CD4-positive, alpha-beta T cell treated with Interleukin-6 at 100 ng/mL for 8 hours (primary cell): ENCODE data around the gene PHPT1.
"Not testable (repeated sequence)": the region's sequence is repeated elsewhere in the genome, so short reads cannot be mapped to it uniquely, and the experiment has no call there.

ENCODE experiments used
- DNase-seq: peaks from one replicate; pipeline ENCODE4 v3.0.0-alpha.2; 2020; ENCODE audit warnings: mixed read lengths, low spot score

PHPT1 gene

DNA sequence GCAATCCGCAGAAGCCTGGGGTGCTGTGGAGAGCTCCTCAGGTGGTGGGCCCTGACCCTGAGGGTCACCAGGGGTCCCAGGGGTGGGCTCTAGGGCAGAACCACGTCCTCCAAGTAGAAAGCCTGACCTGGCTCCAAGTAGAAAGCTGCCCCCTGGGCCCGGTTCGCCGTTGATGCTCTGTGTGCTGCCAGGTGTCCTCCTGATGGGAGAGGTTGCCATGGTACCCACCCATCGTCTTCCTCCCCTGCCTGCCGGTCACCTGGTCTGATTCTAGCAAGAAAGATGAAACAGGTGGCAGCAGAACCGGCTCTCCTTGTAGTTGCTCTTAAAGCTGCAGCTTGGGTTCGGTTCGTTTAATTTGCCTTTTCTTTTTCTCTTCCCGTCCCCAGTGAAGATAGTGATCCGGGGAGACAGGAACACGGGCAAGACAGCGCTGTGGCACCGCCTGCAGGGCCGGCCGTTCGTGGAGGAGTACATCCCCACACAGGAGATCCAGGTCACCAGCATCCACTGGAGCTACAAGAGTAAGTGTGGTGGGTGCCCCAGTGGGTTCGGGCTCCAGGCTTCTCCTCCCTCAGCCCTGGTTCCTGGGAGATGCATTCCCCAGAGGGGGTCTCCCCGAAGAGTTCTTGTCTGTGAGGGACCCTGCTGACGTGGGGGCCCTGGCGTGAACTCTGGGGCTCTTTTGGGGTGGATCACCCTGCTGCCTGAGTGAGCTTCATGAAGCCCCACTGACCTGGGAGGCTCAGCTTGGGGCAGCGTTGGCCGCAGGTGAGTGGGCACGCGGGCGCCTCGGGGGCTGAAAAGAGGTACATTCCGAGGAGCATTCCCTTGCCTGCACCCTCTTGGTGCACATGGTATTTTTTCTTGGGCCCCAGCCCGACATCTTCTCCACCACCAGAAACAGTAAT lies 25.8 kb upstream of the PHPT1 start:
- DNase-seq, result no peak

DNA sequence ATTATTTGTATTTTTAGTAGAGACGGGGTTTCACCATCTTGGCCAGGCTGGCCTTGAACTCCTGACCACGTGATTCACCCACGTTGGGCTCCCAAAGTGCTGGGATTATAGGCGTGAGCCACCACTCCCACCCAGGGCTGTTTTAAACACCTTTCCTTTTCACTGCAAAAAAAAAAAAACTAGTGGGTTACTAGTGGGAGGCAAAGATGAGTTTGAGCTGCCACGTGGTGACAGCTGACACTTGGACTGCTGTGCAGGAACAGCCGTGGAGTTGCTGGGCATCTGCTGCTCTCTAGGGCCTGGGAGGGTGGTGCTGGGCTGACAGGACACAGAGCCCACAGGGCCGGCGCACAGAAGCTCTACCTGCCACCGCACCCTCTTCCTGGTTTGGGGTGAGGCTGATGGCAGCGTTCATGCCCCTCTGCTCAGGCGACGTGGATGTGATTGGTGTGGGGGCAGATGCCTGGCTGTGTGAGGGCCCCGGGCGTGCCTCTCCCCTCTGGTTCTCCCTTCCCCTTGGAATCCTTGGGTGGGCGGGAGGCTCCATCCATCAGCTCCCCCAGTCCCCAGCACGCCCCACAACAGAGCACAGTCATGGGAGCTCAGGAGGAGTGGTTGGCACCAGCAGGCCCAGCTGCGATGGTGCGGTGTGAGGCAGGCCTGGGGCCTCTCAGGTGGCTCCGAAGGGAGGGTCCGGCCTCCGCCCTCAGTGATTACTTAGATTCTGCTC lies 24.5 kb upstream of the PHPT1 start:
- no peak for DNase-seq

DNA sequence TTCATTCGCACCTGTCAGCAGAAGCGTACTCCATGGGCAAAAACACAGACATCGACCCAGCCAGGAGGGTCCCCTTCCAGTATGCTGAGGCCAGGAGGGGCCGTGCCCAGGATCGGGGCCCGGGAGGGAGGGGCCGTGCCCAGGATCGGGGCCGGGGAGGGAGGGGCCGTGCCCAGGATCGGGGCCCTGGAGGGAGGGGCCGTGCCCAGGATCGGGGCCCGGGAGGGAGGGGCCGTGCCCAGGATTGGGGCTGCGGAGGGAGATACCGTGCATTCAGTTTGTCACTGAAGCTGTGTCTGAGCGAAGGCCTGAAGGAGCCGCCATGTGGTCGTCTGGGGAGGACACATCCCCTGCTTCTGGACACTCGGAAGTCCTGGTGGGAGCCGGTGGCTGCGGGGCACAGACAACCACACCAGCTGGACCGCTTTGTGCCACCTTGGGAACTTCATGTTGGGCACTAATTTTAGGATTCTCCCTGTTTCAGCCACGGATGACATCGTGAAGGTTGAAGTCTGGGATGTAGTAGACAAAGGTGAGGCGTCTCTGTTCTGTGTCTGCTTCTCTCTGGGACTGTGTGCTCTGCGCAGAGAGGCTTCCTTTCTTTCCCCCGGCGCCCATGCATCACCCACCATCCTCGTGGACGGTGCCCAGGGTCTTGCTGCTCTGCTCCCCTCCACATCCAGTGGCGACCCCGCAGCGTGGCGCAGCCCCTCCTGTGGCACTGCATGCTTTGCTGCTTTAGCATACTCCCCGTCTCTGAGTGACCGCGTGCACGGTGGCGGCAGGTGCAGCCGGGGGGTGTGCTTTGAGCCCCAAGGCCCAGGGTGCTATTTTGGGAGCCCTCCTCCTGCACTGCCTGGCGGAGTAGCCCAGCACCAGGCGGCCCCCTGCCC lies 23.7 kb upstream of the PHPT1 start:
- no peak for DNase-seq

DNA sequence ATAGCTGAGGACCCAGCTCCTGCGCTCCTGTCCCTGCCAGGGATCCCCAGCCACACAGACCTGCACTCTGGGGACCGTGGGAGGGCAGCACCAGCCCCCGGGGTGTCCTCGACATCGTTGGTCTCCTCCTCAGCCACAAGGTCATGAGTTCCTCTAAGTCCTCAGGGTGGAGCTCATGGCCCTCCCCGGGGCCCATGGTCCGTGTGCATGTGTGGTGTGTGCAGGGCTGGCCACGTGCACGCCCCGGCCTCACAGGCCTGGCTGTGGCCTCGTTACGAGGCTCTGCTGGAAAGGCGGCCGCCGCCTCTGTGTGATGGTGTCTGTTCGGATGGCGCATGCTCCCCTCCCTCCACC lies 23.0 kb upstream of the PHPT1 start:
- no peak for DNase-seq

DNA sequence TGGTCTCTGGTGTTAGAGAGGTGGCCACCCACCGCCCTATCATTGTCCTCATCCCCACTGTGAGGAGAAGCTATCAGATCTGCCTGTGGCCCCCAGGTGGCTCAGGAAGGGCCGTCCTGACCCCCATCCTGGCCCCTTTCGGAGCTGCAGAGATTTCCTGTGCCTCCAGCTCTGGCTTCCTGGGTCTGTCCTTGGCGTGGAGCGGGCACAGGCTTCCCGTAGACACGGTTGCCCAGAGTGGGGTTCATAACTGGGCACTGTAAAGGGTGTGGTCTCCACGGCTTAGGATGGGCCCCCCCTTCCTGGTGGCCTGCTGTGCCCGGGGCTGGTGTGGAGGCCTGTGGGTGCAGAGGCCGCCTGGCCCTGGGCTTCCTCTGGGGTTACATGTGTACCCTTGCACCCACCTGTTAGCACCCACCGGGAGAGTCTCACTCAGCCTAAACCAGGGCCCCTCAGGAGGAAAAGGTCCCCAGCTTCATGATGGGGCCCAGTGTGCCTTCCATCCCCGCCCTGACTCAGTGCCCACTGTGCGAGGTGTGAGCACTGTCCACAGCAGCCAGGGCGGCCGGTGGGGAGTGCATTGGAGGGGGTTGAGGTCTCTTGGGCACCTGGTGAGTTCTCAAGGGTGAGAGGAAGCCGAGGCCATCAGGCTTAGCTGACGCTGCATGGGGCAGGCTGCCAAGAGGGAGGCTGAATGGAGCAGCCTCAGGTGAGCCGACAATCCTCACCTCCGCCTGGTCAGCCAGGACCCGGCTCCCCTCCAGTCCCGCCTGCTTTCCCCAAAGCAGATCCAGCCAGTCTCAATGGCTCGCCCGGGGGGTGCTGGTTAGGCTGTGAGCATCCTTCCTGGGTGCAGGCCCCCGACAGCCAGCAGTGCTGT lies 22.3 kb upstream of the PHPT1 start:
- no peak for DNase-seq

DNA sequence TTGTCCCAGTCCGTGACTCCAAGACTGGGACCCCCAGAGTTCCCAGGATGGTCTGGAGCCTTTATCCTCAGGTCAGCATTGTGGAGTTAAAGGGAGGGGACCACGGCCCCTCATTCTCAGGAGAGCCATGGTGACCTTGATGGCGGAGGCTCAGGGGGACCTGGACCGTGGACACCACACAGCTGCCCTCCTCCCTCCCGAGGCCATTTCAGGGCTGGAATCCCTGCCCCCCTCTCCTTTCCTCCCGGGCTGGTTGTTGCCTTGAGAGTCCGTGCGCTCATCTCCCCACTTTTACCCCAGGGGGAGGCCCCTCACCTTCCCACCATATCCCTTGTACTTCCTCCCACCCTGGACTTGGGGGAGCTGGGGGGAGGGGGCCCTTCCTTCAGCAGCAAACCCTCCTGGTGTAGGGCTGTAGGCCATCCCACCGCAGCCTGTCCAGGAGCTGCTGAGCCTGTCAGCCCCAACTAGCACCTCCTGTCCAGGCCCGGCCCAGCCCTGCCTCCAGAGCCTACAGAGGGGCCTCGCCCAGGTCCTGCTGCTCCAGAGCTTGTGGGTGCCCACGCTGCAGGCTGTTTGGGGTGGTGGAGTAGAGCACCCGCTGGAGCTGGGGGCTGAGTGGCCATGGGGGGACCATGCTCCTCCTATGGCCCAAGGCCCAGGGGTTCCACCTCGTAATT lies 21.3 kb upstream of the PHPT1 start:
- DNase-seq, result no peak

DNA sequence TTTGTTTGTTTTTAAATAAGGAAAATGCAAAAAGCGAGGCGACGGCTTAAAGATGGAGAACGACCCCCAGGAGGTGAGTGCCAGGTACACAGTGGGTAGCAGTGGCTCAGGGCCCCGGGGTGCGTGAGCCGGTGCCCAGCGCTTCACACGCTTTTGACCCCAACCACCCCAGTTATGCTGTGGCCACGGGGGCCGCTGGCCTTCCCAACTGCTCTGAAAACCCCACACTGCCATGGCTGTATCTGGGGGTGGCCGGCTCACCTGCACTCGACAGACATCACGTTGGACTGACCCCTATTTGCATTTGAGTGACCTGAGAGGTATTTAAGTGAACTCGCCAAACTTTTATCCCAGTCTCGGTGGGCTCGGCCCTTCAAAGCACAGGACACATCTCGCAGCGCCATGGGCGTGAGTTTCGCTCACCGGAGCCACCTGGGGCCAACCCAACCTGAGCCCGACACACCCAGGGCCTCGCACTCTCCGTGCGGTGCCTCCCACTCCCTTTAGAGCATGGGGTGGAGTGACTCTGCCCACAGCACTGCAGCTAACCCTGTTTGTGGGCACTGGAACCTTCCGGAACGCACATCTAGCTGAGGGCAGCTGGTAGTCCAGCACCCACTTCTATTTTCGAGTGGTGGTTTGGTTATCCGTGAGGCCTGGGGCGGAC lies 20.6 kb upstream of the PHPT1 start:
- no peak for DNase-seq

DNA sequence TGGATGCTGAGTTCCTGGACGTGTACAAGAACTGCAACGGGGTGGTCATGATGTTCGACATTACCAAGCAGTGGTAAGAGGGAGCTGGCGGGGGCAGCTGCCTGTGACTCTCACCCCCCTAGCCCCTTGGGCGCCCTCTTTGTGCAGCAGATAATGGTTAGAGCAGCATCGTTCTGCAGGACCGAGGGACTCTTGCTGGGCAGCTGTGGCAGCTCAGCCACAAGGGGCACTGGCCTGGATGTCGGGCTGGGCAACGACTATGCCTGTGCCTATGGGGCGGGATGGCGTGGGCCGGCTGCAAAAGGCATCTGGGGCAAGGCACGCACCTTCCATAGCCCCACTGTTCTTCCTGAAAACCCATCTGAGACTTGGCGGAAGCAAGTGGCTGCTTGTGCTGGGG lies 19.8 kb upstream of the PHPT1 start:
- DNase-seq, result no peak

DNA sequence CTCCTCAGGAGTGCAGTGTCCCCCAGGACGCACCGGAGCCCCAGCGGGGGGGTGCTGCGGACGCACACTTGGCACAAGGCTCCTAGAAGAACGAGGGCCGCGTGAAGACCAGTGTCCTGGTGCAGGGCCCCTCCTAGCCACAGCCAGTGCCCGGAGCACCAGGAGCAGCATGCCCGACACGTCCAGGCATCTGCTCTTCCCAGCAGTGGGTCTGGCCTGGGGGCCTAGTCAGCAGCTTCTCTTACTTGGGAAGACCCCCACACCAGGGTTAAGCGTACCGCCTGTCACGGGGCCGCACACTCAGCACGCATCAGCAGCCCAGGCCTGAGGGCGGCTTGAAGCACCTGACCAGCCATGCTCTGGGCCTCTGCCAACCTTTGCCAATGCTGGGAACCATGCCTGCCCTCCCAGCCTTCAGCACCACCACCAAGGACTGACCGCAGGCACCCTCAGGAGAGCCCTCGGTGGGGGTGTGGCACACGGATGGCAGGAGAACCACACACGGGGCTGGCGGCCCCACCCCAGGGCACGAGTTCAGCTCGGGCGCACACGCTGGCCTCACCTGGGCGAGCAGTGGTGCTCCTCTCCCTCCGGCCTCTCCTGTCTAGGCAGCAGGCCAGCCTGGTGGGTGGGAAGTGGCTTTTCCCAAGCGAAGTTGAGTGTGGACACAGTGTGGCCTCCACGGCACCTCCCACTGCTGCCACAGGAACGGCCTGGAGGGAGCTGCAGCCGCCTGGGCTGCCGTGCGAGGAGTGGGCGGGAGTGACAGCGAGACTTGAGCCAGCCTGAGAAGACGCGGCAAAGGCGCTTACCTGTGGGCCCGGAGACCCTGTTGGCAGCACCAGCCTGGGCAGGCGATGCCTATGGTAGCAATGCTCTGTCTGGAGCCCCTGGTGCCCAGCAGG lies 19.0 kb upstream of the PHPT1 start:
- no peak for DNase-seq

DNA sequence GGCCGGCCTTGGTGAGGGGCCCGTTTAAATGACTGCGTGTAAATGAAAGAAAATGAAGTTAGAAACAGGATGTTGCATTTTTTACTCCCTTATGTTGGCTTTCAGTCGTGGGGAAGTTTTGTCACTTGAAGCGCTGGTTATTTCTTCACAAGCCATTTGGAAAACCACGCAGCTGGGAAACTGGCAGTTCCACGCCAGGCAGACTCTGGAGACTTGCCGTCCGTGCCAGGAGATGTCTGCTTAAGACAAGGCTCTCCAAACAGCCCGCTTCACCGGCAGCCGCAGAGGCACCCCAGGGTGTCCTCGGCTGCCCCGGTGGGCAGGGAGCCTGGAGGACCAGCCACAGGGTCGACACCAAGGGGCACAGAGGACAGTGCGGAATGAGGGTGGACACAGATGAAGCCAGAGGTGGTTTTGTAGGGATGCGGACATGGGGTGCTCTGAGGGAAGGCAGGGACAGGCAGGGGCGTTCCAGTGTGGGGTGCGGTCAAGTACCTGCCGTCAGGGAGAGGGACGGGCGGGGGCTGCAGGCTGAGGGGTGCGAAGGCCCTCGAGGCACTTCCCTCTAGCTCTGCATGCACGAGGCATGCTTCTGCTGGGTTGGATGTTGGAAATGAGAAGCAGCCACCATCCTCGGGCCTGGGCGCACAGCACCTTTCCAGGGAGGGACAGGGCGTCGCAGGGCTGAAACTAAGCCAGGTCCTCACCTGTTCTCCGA lies 18.0 kb upstream of the PHPT1 start:
- DNase-seq, result no peak

DNA sequence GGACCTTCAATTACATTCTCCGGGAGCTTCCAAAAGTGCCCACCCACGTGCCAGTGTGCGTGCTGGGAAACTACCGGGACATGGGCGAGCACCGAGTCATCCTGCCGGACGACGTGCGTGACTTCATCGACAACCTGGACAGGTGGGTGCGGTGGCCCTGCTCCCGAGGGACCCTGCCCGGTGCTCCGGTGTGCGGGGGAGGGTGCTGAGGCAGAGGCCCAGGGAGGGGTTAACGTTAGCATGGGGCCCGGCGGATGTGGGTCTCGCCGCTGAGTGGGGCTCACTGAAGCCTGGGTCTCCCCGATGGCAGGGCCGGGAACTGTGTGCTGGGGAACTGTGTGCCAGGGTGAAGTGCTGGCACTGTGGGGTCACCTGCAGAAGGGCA lies 17.5 kb upstream of the PHPT1 start:
- no peak for DNase-seq

DNA sequence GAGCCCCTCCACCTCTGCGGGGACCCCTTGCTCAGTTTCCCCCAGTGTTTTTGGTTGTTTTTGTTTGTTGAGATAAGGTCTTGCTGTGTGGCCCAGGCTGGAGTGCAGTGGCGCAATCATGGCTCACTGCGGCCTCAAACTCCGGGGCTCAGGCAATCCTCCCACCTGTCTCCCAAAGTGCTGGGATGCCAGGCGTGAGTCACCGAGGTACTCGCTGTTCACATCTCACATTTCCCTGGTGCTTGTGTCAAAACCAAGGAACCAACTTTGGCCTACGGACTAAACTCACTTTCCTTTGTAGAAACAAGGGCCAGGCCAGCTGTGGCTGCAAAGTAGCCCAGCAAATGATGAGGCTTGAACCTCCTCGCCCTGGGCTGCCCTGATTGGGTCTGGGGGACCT lies 16.6 kb upstream of the PHPT1 start:
- no peak for DNase-seq

DNA sequence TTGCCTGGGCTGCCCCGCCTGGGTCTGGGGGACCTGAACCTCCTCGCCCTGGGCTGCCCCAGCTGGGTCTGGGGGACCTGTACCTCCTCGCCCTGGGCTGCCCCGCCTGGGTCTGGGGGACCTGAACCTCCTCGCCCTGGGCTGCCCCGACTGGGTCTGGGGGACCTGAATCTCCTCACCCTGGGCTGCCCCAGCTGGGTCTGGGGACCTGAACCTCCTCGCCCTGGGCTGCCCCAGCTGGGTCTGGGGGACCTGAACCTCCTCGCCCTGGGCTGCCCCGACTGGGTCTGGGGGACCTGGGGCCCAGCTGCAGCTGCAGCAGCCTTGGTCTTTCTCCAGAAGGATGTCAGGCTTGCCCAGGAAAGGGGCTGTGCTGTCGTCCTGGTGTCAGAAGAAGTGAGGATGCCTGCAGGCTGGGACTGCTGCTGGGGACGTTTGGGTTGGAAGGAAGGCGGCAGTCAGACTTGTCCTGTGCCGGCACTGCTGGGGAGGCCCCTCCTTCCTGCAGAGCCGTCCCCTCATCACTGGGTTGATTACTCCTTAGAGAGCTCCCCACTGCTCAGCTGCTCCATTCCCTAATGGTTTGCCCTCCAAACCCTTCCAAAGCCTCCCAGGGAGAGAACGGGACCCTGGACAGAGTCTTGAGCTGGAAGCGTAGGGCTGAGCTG lies 15.7 kb upstream of the PHPT1 start:
- DNase-seq, result not testable (repeated sequence)

DNA sequence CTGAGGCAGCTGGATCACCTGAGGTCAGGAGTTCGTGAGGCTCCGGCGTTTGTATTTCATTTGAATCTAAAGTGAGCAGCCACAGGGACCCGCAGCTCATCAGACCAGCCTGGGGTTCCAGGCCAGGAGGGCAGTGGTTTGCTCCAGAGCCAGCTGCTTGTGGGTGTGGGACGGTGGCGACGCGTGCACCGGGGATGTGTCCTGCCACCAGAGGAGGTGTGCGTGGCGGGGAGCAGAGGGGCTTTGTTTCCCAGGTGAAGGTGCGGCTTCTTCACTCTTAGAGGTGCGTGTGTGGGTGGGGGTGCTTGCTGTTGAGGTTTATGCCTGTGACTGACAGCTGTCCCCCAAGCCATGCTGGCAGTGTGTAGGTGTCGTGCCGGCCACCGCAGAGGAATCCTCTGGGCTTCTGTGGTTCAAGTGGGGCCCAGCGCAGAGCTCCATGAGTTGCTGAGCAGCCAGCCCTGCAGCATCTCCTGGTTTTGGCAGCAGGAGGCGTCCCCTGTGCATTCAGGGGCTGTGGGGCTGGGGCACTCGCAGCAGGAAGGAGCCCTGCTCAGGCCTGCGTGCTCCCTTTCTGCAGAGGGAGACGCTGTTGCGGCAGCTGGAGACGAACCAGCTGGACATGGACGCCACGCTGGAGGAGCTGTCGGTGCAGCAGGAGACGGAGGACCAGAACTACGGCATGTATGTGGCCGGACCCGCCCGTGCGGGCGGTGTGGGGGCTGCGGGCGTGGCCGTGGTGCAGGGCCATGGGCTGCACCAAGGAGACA lies 13.9 kb upstream of the PHPT1 start:
- no peak for DNase-seq

DNA sequence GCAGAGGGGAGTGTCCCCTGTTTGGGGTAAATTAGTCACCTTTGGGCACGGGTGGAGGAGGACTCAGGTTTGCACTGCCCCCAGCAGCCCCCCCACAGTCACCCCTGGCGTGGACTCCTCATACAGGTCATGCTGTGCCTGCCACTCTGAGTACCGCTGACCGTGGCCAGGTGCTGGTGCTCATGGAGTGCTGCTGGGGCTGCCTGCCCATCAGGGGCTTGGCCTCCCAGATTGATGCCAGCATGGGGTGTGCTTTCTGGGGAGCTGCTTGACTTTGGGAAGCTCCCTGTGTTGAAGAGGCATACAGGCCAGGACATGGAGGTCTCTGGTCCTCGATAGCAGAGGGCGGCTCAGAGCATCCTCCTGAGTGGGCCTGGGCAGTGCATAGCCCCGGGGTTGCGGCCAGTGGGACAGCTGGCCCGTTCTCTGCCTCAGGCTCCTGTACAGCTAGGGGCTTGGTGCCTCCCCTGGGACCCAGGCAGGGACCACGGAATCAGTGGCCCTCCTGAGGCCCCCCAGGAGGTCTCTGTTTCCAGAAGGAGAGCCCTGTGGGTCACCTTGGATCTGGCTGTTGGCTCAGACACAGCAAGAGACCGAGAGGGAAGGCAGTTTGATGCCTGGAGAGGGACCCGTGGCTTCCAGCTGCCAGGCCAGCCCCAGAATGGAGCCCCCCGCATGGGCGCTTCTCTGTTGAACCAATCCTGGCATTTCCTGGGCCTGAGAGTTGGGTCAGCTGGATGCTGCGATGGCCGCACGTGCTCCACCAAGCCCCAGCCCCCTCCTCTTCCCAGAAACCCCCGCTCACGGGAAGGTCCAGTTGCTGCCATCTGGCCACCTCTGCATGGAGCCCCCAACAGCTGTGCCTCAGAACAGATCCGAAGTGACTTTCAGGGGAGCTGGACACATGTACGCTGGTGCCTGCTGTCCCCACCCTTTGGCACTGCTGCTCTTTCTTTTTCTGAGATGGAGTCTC lies 13.0 kb upstream of the PHPT1 start:
- DNase-seq, result no peak
